Uterus (tissue), 4 donors: Measurements from ENCODE around the gene TNFRSF6B. TPM values are rescaled to one million over a fixed set of nuclear protein-coding genes. Genes with fewer than 3 reads are reported as not detected.
A peak's percentile ranks its signal among the peaks of the same experiment; 100 is the strongest.

Source experiments
- DNase-seq, 2 donors: peaks; one replicate each; pipeline ENCODE4 v3.0.0-alpha.2; 2019 to 2020
- H3K27ac ChIP-seq, 2 donors: fragments of 200-600 bp; sonication (generic); 1 replicate in 1 of 2; 2 replicates in 1 of 2; pipeline ENCODE4 v1.5.1; 2016 to 2018
- H3K27me3 ChIP-seq, 2 donors: fragments of 200-600 bp; sonication (generic); one replicate each; pipeline ENCODE4 v1.5.1; 2018 to 2019; ENCODE audit warnings: control low read depth in 1 of 2
- H3K36me3 ChIP-seq, 2 donors: fragments of 200-600 bp; sonication (generic); one replicate each; pipeline ENCODE4 v1.5.1; 2019; ENCODE audit warnings: control low read depth in 1 of 2
- H3K4me1 ChIP-seq, 2 donors: fragments of 200-600 bp; sonication (generic); one replicate each; pipeline ENCODE4 v1.5.1; 2018 to 2019; ENCODE audit warnings: control low read depth in 1 of 2
- H3K4me3 ChIP-seq, 2 donors: fragments of 200-600 bp; sonication (generic); 1 replicate in 1 of 2; 2 replicates in 1 of 2; pipeline ENCODE4 v1.5.1; 2018 to 2019; ENCODE audit warnings: mild to moderate bottlenecking in 1 of 2
- H3K9me3 ChIP-seq, 2 donors: fragments of 200-600 bp; sonication (generic); one replicate each; pipeline ENCODE4 v1.5.1; 2019; ENCODE audit warnings: control low read depth in 1 of 2
- CTCF ChIP-seq, 4 experiments: fragments of 200-600 bp in 2 of 4; fragments of 450-650 bp in 2 of 4; sonication (generic) in 2 of 4; IDR thresholded peaks; one replicate each; pipeline ENCODE4 v1.5.1; 2016 to 2019; ENCODE audit warnings: antibody characterized with exemption in 4 of 4, mild to moderate bottlenecking in 2 of 4, moderate library complexity in 1 of 4
- POLR2A ChIP-seq, 2 donors: fragments of 450-650 bp; IDR thresholded peaks; one replicate each; pipeline ENCODE4 v1.6.1; 2016; ENCODE audit warnings: antibody characterized with exemption in 2 of 2, mild to moderate bottlenecking in 1 of 2, moderate library complexity in 1 of 2
- intact Hi-C: fragments of 100-400 bp; cut with DNase I; formaldehyde crosslinking; loops from one replicate; pipeline ENCODE4 v1.15.1; 2023; ENCODE audit warnings: low total_unique reads
- total RNA-seq, 4 donors: library from RNA; depleted of rRNA in 3 of 4; stranded (reverse); fragments of >200 nt in 3 of 4; gene quantifications; one replicate each; pipeline versions ENCODE4 v1.1.0 to v1.2.4, GENCODE V29; 2014 to 2023
- donor health status: DM: yes; HTN: yes; CAD: no.

Gene TNFRSF6B
- total RNA-seq, 4 donors from 2014 or later: 0.83 to 4.1 TPM; not detected in 2

- H3K27ac ChIP-seq: no peak overlapping the region
- no peak for TF ChIP-seq POLR2A (IDR thresholded peaks at IDR 0.05)
- TF ChIP-seq CTCF (IDR thresholded peaks at IDR 0.05): no peak
- no peaks in the 10 kb centered on the region for H3K27me3 ChIP-seq
- no peaks in the 10 kb centered on the region for H3K9me3 ChIP-seq
- peak in 1 of 2 donors; percentile 11 for DNase-seq
- intact Hi-C loops: no loop called here
- peaks cover 0 to 8% of the 10 kb centered on the region in 2 donors for H3K4me1 ChIP-seq
- H3K4me3 ChIP-seq: no peak overlapping the region
- H3K36me3 ChIP-seq: no peaks in the 10 kb centered on the region
Observed at GRCh38 chr20:63693733-63694583, 2.5 kb upstream of the TNFRSF6B start.

GRCh38 chr20:63694584-63695423, 1.6 kb upstream of the TNFRSF6B start:
- Histone ChIP-seq H3K36me3 (no peaks in the 10 kb centered on the region), H3K4me1 (peaks cover 0 to 8% of the 10 kb centered on the region in 2 donors), H3K27me3 (no peaks in the 10 kb centered on the region), H3K27ac (no peak overlapping the region), H3K9me3 (no peaks in the 10 kb centered on the region), H3K4me3 (no peak overlapping the region)
- TF ChIP-seq CTCF (IDR thresholded peaks at IDR 0.05) (no peak), POLR2A (IDR thresholded peaks at IDR 0.05) (no peak)
- DNase-seq: peak in 1 of 2 donors; percentile 20
- intact Hi-C loops: no loop called here

GRCh38 chr20:63695424-63696305, 787 bp upstream of the TNFRSF6B start:
- DNase-seq: peak; percentile 16 to 25
- Histone ChIP-seq H3K36me3 (no peaks in the 10 kb centered on the region), H3K27ac (no peak overlapping the region), H3K27me3 (no peaks in the 10 kb centered on the region), H3K4me3 (no peak overlapping the region), H3K9me3 (no peaks in the 10 kb centered on the region), H3K4me1 (peaks cover 0 to 8% of the 10 kb centered on the region in 2 donors)
- TF ChIP-seq CTCF (IDR thresholded peaks at IDR 0.05): no peak
- intact Hi-C loops: no loop called here

GRCh38 chr20:63696306-63696627, 185 bp upstream of the TNFRSF6B start:
- TF ChIP-seq CTCF (IDR thresholded peaks at IDR 0.05) (no peak), POLR2A (IDR thresholded peaks at IDR 0.05) (no peak)
- Histone ChIP-seq H3K9me3 (no peaks in the 10 kb centered on the region), H3K4me3 (no peak overlapping the region), H3K27me3 (no peaks in the 10 kb centered on the region), H3K36me3 (no peaks in the 10 kb centered on the region), H3K27ac (no peak overlapping the region), H3K4me1 (peaks cover 0 to 8% of the 10 kb centered on the region in 2 donors)
- intact Hi-C loops: no loop called here
- DNase-seq: no peak
